ENCODE data around the gene SLC17A5.
"Not testable (repeated sequence)": the region's sequence is repeated elsewhere in the genome, so short reads cannot be mapped to it uniquely, and the experiment has no call there.

SLC17A5 gene

DNA sequence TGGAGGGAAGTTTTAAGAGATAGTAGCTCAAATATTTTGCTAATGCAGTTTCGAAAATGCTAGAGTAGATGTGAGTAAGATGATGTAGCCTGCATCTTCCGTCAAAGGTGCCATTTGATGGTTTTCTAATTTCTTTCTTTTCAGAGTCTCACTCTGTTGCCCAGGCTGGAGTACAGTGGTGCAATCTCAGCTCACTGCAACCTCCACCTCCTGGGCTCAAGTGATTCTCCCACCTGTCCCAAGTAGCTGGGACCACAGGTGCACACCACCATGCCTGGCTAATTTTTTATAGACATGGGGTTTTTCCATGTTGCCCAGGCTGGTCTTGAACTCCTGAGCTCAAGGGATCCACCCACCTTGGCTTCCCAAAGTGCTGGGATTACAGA is 87.3 kb downstream of the SLC17A5 start:
- not testable (repeated sequence) for DNase-seq (ENCODE audit: low spot score)

DNA sequence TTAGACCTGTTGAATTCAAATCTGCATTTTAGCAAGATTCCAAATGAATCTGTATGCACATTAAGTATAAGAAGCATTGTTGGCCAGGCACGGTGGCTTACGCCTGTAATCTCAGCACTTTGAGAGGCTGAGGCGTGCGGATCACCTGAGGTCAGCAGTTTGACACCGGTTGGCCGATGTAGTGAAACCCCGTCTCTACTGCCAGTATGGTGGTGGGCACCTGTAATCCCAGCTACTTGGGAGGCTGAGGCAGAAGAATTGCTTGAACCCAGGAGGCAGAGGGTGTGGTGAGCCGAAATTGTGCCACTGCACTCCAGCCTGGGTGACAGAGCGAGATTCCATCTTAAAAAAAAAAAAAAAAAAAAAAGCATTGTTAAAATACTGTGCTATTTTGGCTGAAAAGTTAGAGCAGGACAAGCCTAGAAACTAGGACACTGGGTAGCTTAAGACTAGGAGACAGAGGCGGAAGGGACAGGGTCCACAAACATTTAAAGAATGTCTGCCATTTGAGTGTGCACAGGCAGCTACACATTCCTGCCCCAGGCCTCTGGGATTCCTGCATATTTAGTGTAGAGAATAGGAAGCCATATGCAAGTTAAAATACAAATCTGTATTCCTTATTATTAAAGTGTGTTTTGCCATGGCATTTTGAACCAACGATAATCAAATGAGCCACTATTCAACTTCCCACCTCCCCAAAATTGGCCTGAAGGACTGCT is 87.9 kb downstream of the SLC17A5 start:
- DNase-seq (ENCODE audit: low spot score): peak; percentile 67

DNA sequence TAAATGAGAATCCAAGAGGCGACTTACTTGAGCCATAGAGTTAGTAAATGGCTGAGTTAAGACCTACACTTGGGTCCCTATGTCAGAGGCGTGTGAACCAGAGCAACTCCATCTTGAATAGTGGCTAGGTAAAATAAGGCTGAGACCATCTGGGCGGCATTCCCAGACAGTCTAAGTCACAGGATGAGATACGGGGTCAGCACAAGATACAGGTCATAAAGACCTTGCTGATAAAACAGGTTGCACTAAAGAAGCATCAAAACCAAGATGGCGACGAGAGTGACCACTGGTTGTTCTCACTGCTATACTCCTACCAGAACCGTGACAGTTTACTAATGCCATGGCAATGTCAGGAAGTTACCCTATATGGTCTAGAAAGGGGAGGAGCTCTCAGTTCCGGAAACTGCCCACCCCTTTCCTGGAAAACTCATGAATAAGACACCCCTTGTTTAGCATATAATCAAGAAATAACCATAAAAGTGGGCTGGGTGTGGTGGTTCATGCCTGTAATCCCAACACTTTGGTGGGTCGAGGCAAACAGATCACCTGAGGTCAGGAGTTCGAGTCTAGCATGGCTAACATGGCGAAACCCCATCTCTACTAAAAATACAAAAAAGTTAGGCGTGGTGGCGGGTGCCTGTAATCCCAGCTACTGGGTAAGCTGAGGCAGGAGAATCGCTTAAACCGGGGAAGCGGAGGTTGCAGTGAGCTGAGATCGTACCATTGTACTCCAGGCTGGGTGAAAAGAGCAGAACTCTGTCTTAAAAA is 89.0 kb downstream of the SLC17A5 start:
- no peak for DNase-seq (ENCODE audit: low spot score)

DNA sequence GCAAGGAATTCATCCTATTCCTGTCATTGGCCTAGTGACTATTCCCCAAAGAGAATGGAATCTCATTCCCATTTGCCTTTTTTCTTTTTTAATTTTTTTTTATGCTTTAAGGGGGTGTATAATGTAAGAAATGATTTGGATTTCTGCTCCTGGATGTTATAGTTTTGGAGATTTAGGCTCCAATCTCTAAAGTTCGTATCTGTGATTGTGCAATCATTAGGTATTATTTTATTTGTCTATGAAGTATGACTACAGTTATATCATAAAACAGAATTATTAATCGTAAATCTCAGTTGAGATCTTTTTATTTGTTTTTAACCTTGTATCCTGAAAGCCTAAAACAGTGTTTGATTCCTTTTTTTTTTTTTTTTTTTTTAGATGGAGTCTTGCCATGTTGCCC is 91.2 kb downstream of the SLC17A5 start:
- no peak for DNase-seq (ENCODE audit: low spot score)

DNA sequence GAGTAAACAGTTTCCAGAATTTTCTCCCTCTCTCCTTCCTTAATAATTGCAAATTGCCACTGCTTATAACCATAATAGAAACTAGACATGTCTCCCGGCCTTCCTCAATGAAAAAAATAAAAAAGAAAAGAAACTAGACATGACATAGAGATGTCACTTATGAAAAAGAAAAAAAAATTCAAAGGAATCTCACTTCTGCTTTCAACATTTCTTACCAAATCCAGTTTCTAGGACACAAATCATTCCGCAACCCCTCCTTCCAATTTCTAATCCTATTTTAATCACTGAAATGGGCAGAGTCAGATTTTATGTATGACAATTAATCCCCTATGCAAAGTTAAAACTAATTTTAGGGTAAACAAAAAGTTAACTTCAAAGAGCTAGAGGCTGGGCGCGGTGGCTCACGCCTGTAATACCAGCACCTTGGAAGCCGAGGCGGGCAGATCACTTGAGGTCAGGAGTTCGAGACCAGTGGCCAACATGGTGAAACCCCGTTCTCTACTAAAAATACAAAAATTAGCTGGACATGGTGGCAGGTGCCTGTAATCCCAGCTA is 92.9 kb downstream of the SLC17A5 start:
- DNase-seq (ENCODE audit: low spot score): no peak

DNA sequence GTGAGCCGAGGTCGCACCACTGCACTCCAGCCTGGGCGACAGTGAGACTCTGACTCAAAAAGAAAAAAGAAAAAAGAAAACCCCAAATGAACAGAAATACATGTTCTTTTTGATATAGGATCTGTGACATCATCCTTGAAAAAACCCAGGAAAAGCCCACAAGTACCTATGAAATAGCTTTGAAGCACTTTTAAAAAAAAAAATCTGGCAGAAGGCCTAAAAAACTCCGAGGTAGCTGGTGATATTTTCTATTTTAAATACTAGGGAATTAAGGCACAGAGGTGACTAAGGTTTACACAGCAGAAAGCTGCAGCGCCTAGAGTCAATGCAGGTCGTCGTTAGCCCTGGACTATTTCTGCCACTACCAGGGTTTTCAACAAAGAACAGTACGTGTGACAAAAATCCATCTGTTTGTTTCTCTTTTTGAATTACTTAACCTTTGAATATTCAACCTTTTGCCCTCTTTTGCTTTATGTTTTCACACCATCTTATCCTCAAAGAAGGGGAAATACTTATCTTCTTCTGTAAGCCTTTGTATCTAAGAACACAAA is 93.5 kb downstream of the SLC17A5 start:
- DNase-seq (ENCODE audit: low spot score): no peak

DNA sequence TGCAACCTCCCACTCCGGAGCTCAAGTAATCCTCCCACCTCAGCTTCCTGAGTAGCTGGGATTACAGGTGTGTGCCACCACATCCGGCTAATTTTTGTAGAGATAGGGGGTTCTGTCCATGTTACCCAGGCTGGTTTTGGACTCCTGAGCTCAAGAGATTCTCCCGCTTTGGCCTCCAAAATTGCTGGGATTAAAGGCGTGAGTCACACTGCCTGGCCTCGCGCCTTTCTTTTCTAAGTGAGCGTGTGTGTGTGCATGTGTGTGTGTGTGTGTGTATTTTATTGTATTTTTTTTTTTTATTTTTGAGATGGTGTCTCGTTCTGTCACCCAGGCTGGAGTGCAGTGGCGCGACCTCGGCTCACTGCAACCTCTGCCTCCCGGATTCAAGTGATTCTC is 94.4 kb downstream of the SLC17A5 start:
- DNase-seq (ENCODE audit: low spot score): not testable (repeated sequence)

DNA sequence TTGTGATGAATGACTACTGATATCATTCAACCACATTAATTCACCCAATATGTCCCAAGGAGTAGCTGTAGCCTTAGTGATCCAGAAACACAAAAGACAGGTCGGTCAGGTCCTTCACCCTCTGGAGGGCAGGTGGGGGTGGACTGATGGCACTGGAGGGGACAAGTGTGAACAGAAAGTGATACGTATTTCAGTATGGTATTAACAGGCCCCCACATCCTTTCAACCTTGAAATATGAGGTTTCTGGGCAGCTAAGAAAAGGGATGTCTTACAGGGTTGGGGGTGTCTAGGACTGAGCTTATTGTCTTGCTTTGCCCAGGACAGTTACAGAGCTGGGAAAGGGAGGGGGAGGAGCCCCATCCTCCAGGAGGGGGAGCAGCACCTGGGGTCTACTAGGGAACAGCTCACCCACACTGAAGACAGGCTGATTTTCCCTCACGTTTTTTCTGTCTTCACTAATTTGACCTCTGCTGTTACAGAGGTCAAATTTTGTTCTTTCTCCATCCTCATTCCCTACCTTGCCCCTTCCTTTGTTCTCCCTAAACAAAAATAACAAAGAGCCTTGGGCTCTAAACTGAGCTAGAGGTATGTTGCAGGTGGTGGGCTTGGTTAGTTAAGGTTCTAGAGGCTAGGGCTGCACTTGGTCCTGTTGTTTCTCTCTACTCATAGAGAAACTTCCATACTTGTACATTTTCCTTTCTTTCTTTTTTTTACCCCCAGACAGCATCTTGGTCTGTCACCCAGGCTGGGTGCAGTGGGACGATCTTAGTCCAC is 95.0 kb downstream of the SLC17A5 start:
- no peak for DNase-seq (ENCODE audit: low spot score)

DNA sequence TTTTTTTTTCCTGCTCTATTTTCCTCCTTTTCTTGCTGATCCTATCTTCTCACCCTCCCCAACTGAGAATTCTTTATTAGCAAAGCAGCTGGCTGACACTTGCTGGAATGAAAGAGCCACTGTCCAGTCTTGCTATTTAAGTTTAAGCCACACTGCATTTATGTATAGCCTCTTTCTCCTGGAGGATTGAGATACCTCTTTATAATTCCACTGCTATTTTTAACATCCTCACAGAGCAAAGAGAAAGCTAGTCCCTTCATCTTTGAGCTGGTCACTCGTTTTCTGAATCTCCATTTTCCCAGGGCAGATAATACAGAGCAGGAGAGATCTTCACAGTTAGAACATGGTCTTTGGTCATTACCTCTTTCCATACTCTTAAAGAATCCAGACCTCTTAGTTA is 97.0 kb downstream of the SLC17A5 start:
- DNase-seq (ENCODE audit: low spot score): no peak

DNA sequence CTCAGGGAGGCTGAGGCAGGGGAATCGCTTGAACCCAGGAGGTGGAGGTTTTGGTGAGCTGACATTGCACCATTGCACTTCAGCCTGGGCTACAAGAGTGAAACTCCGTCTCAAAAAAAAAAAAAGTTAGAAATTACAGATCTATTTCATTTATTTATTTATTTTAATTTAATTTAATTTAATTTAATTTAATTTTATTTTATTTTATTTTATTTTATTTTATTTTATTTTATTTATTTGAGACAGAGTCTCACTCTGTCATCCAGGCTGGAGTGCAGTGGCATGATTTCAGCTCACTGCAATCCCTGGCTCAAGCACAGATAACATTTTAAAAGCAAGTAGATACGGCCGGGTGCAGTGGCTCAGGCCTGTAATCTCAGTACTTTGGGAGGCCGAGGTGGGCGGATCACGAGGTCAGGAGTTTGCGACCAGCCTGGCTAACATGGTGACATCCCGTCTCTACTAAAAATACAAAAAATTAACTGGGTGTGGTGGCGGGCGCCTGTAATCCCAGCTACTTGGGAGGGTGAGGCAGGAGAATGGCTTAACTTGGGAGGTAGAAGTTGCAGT is 98.3 kb downstream of the SLC17A5 start:
- not testable (repeated sequence) for DNase-seq (ENCODE audit: low spot score)

DNA sequence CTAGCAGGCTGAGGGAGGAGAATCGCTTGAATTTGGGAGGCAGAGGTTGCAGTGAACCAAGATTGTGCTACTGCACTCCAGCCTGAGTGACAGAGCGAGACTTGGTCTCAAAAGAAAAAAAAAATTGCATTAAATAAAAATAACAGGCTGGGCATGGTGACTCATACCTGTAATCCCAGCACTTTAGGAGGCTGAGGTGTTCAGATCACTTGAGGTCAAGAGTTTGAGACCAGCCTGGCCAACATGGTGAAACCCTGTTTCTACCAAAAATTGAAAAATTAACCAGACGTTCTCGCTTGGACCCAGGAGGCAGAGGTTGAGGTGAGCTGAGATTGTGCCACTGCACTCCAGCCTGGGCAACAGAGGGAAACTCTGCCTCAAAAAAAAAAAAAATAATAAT is 102.7 kb downstream of the SLC17A5 start:
- not testable (repeated sequence) for DNase-seq (ENCODE audit: low spot score)

DNA sequence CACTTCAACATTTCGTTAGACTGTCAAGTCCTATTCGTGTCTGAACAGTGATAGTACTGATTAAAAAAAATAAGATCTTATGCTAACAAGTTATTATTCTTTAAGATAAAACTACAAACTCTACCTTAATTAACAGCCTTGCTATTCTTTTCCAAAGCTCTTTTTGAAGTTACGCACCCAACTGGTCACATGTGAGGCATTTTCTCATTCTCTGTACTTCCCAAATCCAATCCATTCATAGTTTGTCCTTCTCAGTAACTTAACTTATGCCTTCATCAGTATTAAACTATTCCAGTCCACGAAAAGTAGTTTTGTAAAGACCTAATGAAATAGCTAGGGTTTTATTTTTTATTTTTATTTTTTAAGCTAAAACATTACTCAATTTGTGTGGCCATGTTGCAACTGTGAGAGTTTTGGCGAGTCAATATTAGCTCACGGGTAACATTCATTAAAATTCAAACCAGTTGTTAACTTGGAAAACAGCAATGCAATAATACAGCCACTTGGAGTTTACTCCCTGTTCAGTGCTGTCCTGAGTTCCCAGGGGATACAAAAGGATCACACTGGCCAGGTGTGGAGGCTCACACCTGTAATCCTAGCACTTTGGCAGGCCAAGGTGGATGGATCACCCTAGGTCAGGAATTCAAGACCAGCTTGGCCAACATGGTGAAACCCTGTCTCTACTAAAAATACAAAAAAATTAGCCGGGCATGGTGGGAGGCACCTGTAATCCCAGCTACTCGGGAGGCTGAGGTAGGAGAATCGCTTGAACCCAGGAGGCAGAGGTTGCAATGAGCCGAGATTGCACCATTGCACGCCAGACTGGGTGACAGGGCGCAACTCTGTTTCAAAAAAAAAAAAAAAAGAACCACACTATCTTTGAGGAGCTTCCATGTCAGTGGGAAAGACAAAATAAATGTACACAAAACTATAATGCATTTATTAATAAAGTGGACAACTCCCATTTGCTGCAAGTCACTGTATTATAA is 105.0 kb downstream of the SLC17A5 start:
- no peak for DNase-seq (ENCODE audit: low spot score)

DNA sequence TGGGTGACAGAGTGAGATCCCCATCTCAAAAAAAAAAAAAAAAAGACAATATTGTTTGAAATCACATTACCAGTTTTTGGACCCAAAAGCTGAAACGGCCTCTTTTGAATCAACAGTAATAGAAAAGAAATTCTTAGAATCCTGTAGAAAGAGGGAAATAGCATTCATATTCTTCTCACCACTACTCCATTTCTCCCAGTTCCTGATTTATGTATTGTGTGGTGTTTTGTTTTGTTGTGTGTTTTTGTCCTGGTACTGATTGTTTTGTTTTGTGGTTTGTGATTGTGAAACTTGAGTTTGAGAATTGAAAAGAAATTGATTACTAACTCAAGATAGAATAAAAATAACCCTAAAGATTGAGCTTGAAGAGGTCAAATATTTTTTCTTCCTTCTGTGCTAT is 106.8 kb downstream of the SLC17A5 start:
- no peak for DNase-seq (ENCODE audit: low spot score)
